MM.1S (cell line): ENCODE measurements around the gene SYNDIG1.

Source experiments
- DNase-seq: peaks from one replicate; pipeline ENCODE4 v3.0.0-alpha.2; 2015
- H2AFZ ChIP-seq: fragments of 300-600 bp; sonication (generic); 2 replicates; pipeline ENCODE4 v1.6.0; 2016; ENCODE audit warnings: antibody characterized with exemption, low read length
- H3F3A ChIP-seq: fragments of 300-600 bp; sonication (generic); 2 replicates; pipeline ENCODE4 v1.6.1; 2016; ENCODE audit warnings: mild to moderate bottlenecking, antibody characterized with exemption, low read length, moderate library complexity, mixed read lengths; ENCODE audit not compliant: insufficient read depth
- H3K27ac ChIP-seq: fragments of 300-600 bp; sonication (generic); 2 replicates; pipeline ENCODE4 v1.5.1; 2016; ENCODE audit warnings: mild to moderate bottlenecking, low read length
- H3K27me3 ChIP-seq: fragments of 300-600 bp; sonication (generic); replicated peaks from 2 replicates; pipeline ENCODE4 v1.6.0; 2016; ENCODE audit warnings: low read length; ENCODE audit not compliant: insufficient read depth
- H3K36me3 ChIP-seq: fragments of 300-600 bp; sonication (generic); replicated peaks from 2 replicates; pipeline ENCODE4 v1.6.1; 2016; ENCODE audit warnings: mild to moderate bottlenecking, low read length, mixed read lengths; ENCODE audit not compliant: insufficient read depth
- H3K4me1 ChIP-seq: fragments of 300-600 bp; sonication (generic); 2 replicates; pipeline ENCODE4 v1.6.1; 2016; ENCODE audit warnings: low read length, mixed read lengths
- H3K4me2 ChIP-seq: fragments of 300-600 bp; sonication (generic); 2 replicates; pipeline ENCODE4 v1.6.0; 2016; ENCODE audit warnings: low read depth, low read length
- H3K4me3 ChIP-seq: fragments of 300-600 bp; sonication (generic); 2 replicates; pipeline ENCODE4 v1.5.1; 2016; ENCODE audit warnings: low read length, mixed read lengths
- H3K79me2 ChIP-seq: fragments of 300-600 bp; sonication (generic); 2 replicates; pipeline ENCODE4 v1.6.1; 2016; ENCODE audit warnings: mixed run types, low read length, mixed read lengths
- H3K9ac ChIP-seq: fragments of 300-600 bp; sonication (generic); 2 replicates; pipeline ENCODE4 v1.6.1; 2016; ENCODE audit warnings: low read length, mixed read lengths
- H3K9me2 ChIP-seq: fragments of 300-600 bp; sonication (generic); replicated peaks from 2 replicates; pipeline ENCODE4 v1.6.1; 2016; ENCODE audit warnings: mild to moderate bottlenecking, low read length, mixed read lengths; ENCODE audit not compliant: insufficient read depth
- H3K9me3 ChIP-seq: fragments of 300-600 bp; sonication (generic); replicated peaks from 2 replicates; pipeline ENCODE4 v1.6.1; 2016; ENCODE audit warnings: mild to moderate bottlenecking, low read length, mixed read lengths; ENCODE audit not compliant: insufficient read depth
- H4K20me1 ChIP-seq: fragments of 300-600 bp; sonication (generic); 2 replicates; pipeline ENCODE4 v1.6.1; 2016; ENCODE audit warnings: mild to moderate bottlenecking, low read length, moderate library complexity, mixed read lengths; ENCODE audit not compliant: insufficient read depth
- CTCF ChIP-seq: fragments of 300-600 bp; sonication (generic); IDR thresholded peaks from 2 replicates; pipeline ENCODE4 v1.5.1; 2016; ENCODE audit warnings: antibody characterized with exemption, low read length, mixed read lengths
- EZH2 ChIP-seq: fragments of 300-600 bp; sonication (generic); optimal IDR thresholded peaks from 2 replicates; pipeline ENCODE3; 2017; ENCODE audit warnings: low read depth, mild to moderate bottlenecking, antibody characterized with exemption, low read length, mixed read lengths
- EZH2phosphoT487 ChIP-seq: fragments of 300-600 bp; sonication (generic); IDR thresholded peaks from 2 replicates; pipeline ENCODE4 v1.6.1; 2018; ENCODE audit warnings: antibody characterized with exemption, low read length

Gene SYNDIG1

DNA sequence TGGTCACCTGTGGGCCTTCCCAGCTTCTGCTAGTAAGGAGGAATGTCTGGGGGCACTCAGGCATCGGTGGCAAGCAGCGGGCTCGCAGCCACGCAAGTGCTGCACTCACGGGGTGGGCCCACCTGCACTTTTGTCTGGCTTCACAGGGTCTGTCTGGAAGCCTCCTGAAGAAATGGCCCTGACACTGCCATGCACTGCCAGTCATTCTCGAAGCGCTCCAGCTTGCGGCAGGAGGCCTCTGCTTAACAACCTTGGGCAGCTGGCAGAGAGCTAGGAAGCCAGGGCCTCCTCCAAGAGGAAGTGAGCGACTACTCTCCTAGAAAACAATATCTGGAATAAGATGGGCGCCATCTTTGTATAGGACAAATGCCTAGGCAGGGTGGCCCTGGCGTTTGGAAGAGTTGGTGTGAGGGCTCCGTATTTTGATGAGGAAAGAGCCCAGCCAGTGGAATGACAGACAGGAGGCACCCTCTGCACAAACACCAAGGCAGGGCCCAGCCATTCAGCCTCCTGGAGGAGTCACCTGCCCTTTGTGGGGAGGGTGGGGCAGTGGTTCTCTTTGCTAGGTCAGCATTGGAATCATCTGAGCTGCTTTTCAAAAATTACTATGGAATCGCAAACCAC is 113.9 kb downstream of the SYNDIG1 start:
- DNase-seq, result no peak
- Histone ChIP-seq H3K4me1 (no peaks in the 10 kb centered on the region), H3K36me3 (no peaks in the 10 kb centered on the region), H3K4me2 (no peak overlapping the region), H3K27me3 (no peaks in the 10 kb centered on the region), H3K79me2 (no peaks in the 10 kb centered on the region), H4K20me1 (no peaks in the 10 kb centered on the region), H2AFZ (no peak overlapping the region), H3K9me3 (no peaks in the 10 kb centered on the region), H3K9ac (no peak overlapping the region), H3K4me3 (no peak overlapping the region), H3F3A (no peaks in the 10 kb centered on the region), H3K9me2 (no peaks in the 10 kb centered on the region), H3K27ac (no peak overlapping the region)
- no peak for TF ChIP-seq EZH2phosphoT487
- TF ChIP-seq EZH2, result no peak
- no peak for TF ChIP-seq CTCF

- Histone ChIP-seq H3K27ac (no peak overlapping the region), H3K9me2 (no peaks in the 10 kb centered on the region), H3K9ac (no peak overlapping the region), H3K36me3 (no peaks in the 10 kb centered on the region), H3K4me1 (no peaks in the 10 kb centered on the region), H3K79me2 (no peaks in the 10 kb centered on the region), H4K20me1 (no peaks in the 10 kb centered on the region), H3K4me2 (no peak overlapping the region), H3K27me3 (no peaks in the 10 kb centered on the region), H3K9me3 (no peaks in the 10 kb centered on the region), H3F3A (no peaks in the 10 kb centered on the region), H3K4me3 (no peak overlapping the region), H2AFZ (no peak overlapping the region)
- no peak for DNase-seq
- TF ChIP-seq EZH2, result no peak
- TF ChIP-seq CTCF, result no peak
- no peak for TF ChIP-seq EZH2phosphoT487
Measured at GRCh38 chr20:24584078-24584477, 114.6 kb downstream of the SYNDIG1 start.

DNA sequence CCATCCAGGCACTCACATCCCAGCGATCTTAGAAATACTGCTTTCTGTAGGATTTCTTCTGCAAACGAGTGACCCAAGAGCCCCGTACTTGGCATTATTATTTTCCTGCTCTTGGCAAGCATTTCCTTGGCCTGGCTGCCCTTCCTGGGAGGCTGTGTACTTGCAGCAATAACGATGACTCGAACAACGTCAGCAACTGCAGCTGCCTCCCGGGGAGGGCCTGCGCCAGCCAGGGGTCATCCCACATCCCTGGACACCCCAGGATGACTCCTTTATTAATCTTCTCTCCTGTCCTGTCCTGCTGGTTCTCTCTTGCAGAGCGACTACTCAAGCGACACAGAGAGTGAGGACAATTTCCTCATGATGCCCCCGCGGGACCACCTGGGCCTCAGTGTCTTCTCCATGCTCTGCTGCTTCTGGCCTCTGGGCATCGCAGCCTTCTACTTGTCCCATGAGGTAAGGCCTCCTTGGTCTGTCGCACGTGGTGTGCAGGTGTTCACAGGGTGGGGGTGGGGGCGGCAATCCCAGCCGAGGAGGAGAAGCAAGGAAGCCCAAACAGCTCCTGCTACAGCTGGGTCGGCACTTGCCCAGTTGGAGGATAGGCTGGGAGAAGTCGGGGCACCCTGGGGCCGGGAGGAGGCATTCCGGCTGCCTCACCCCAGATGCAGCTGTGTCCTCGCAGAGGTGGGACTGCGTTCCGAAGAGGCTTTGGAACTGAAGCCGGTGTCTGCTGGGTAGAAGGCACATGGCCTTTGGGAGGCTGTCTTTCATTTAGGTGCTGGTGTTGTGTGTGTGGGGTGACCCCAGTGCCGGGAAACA is 115.3 kb downstream of the SYNDIG1 start:
- no peaks in the 10 kb centered on the region for H3K79me2 ChIP-seq
- H3K4me3 ChIP-seq, result no peak overlapping the region
- H3K27me3 ChIP-seq, result no peaks in the 10 kb centered on the region
- H3K9me2 ChIP-seq, result no peaks in the 10 kb centered on the region
- TF ChIP-seq EZH2phosphoT487, result no peak
- no peak for TF ChIP-seq EZH2
- no peak for TF ChIP-seq CTCF
- H3K9ac ChIP-seq, result no peak overlapping the region
- no peaks in the 10 kb centered on the region for H3K4me1 ChIP-seq
- no peak overlapping the region for H3K27ac ChIP-seq
- no peaks in the 10 kb centered on the region for H3F3A ChIP-seq
- DNase-seq, result no peak
- H3K9me3 ChIP-seq, result no peaks in the 10 kb centered on the region
- H2AFZ ChIP-seq, result no peak overlapping the region
- no peaks in the 10 kb centered on the region for H3K36me3 ChIP-seq
- no peaks in the 10 kb centered on the region for H4K20me1 ChIP-seq
- H3K4me2 ChIP-seq, result no peak overlapping the region
